Smooth muscle cell of the brain vasculature (primary cell): ENCODE measurements around the gene MYDGF.
"Not testable (repeated sequence)": the region's sequence is repeated elsewhere in the genome, so short reads cannot be mapped to it uniquely, and the experiment has no call there.

Source experiments
- DNase-seq: peaks from one replicate; pipeline ENCODE4 v3.0.0-alpha.2; 2012; ENCODE audit warnings: low read depth, low spot score

Gene MYDGF

GRCh38 chr19:4699826-4700692 is 29.9 kb upstream of the MYDGF start:
- DNase-seq = no peak

GRCh38 chr19:4697304-4697703 is 27.2 kb upstream of the MYDGF start:
- no peak for DNase-seq

GRCh38 chr19:4695224-4695731 is 25.1 kb upstream of the MYDGF start:
- no peak for DNase-seq

GRCh38 chr19:4694211-4694987 is 24.3 kb upstream of the MYDGF start:
- DNase-seq = peak; percentile 84

- DNase-seq = no peak
Observed at GRCh38 chr19:4693471-4694121, 23.5 kb upstream of the MYDGF start.

GRCh38 chr19:4693078-4693350 is 22.9 kb upstream of the MYDGF start:
- DNase-seq = no peak

- DNase-seq = no peak
Observed at GRCh38 chr19:4692251-4693077, 22.3 kb upstream of the MYDGF start.

- no peak for DNase-seq
Observed at GRCh38 chr19:4691373-4691772, 21.2 kb upstream of the MYDGF start.

GRCh38 chr19:4690361-4690760 is 20.2 kb upstream of the MYDGF start:
- no peak for DNase-seq

GRCh38 chr19:4689403-4689802 is 19.3 kb upstream of the MYDGF start:
- no peak for DNase-seq

- DNase-seq = no peak
Observed at GRCh38 chr19:4688587-4688986, 18.4 kb upstream of the MYDGF start.

- no peak for DNase-seq
Observed at GRCh38 chr19:4687396-4687795, 17.3 kb upstream of the MYDGF start.

GRCh38 chr19:4686700-4687099 is 16.6 kb upstream of the MYDGF start:
- DNase-seq = no peak

GRCh38 chr19:4684312-4685095 is 14.4 kb upstream of the MYDGF start:
- no peak for DNase-seq

- DNase-seq = no peak
Observed at GRCh38 chr19:4682417-4683200, 12.5 kb upstream of the MYDGF start.

GRCh38 chr19:4680021-4680420 is 9.9 kb upstream of the MYDGF start:
- DNase-seq = not testable (repeated sequence)

- no peak for DNase-seq
Observed at GRCh38 chr19:4678881-4679790, 9.0 kb upstream of the MYDGF start.

GRCh38 chr19:4676955-4677731 is 7.0 kb upstream of the MYDGF start:
- DNase-seq = no peak
